ENCODE data around the gene KCNQ1. TPM values are rescaled to one million over a fixed set of nuclear protein-coding genes. Genes with fewer than 3 reads are reported as not detected.

KCNQ1 gene
- total RNA-seq, 2 experiments from 2014 or later: 4.3 to 9.2 TPM

DNA sequence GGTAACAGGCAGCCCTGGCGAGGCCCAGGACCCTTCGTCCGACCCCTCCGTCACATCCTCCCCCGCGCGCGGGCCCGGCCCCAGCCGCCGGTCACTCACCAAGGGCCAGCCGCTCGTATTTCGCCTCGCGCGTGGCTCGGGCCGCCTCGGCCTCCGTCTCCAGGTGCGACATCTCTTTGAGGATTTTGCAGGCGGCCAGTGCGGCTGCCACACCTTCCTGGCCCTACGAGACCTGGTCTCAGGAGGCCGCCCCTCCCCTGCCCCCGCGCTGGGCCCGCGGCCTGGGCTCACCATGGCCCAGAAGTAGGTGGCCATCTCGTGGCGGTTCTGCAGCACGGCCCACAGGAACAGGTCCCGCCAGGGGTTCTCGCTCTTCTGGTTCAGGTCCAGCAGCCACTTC lies 30.2 kb upstream of the KCNQ1 start:
- H3K9me3 Mint-ChIP-seq (ENCODE audit: low read depth): no peaks in the 10 kb centered on the region
- DNase-seq: no peak
- H3K4me1 Mint-ChIP-seq: no peaks in the 10 kb centered on the region
- no peak for ATAC-seq
- peaks cover 2% of the 10 kb centered on the region for H3K27me3 Mint-ChIP-seq
- CTCF ChIA-PET: interaction anchor here (12.4 kb wide), 1 partner anchor 112 kb away, joined by 432 read pairs; the partner anchor contains the start of genes C11orf21 and TSPAN32
- no peak overlapping the region for H3K4me3 Mint-ChIP-seq
- no peak overlapping the region for H3K27ac Mint-ChIP-seq
- H3K36me3 Mint-ChIP-seq: no peaks in the 10 kb centered on the region

DNA sequence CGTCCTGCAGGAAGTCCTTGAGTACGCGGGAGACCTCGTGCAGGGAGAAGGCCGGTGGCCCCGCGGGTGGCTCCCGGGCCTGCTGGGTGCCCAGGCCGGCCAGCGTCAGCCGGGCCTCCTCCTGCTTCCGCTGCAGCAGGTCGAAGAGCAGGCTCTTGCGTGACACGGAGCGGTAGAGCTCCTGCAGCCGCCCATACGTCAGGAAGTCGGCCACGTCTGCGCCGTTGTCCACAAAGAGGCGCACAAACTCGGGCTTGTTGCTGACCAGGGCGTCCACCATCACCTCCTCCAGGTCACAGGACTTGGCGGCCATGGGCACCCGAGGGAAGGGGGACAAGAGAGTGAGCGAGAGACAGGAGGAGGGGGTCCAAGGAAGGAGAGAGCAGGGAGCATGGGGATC lies 29.6 kb upstream of the KCNQ1 start:
- no peaks in the 10 kb centered on the region for H3K36me3 Mint-ChIP-seq
- no peak for DNase-seq
- CTCF ChIA-PET: interaction anchor here (1.1 to 12.4 kb wide), 2 partner anchors 15 to 112 kb away, joined by 4 to 432 read pairs; partner anchors contain the start of genes C11orf21, TSPAN32 and TSSC4
- H3K4me1 Mint-ChIP-seq: no peaks in the 10 kb centered on the region
- no peak for ATAC-seq
- no peak overlapping the region for H3K27ac Mint-ChIP-seq
- peaks cover 2% of the 10 kb centered on the region for H3K27me3 Mint-ChIP-seq
- H3K9me3 Mint-ChIP-seq (ENCODE audit: low read depth): no peaks in the 10 kb centered on the region
- H3K4me3 Mint-ChIP-seq: no peak overlapping the region

DNA sequence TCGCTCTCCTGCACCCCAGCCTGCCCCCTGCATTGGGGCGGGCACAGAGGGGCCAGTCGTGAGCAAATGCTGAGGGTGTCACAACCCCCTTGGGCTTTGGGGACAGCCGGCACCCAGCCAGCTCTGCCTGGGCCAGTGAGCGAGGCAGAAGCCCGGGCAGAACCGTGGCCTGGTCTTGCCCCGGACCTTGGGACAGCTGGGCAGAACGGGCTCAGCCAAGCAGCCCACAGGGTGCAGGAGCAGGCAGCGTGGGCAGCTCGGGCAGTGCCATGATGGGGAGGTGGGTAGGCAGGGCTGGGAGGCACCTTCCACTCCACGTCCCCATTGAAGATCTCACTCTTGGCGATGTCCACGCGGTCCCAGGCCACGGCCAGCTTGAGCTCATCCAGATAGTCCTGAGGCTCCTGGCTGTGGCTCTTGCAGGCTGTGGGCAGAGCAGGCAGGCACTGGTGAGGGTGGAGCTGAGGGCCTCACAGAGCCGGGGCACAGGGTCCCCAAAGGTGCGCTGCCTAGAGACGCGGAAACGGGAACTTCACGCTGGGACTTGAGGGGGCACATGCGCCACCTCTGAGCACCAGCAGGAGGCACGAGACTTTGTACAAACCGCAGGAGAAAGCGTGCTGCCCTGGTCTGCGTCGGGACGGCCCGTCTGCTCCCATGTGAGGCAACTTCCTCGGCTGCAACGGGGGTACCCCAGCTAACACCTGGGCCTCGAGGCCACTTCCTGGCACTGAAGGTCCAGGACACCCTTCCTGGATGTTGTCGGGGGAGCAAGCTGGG lies 29.0 kb upstream of the KCNQ1 start:
- H3K4me3 Mint-ChIP-seq: no peak overlapping the region
- DNase-seq (no peak), ATAC-seq (no peak)
- H3K4me1 Mint-ChIP-seq: no peaks in the 10 kb centered on the region
- H3K36me3 Mint-ChIP-seq: no peaks in the 10 kb centered on the region
- H3K9me3 Mint-ChIP-seq (ENCODE audit: low read depth): no peaks in the 10 kb centered on the region
- H3K27me3 Mint-ChIP-seq: peaks cover 2% of the 10 kb centered on the region
- CTCF ChIA-PET: interaction anchor here (0.6 to 12.4 kb wide), 3 partner anchors 15 to 589 kb away, joined by 3 to 432 read pairs (median 4); partner anchors contain the start of genes C11orf21, TSPAN32 and TSSC4
- H3K27ac Mint-ChIP-seq: no peak overlapping the region

DNA sequence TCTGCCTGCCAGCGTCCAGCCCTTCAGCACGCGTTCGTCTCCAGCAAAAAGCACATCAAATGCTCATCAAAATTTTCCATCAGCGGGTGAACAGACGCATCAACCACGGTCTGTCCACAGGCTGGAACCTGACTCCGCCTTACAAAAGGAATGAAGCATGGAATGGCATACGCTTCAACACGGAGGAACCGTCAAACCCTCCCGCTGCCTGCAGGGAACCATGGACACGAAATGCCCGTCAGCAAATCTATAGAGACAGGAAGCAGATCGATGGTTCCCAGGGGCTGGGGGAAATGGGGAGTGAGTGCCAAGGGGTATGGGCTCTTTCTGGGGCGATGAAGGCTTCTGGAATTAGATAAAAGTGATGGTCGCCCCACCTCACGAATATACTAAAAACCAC lies 28.0 kb upstream of the KCNQ1 start:
- ATAC-seq (no peak), DNase-seq (no peak)
- Mint-ChIP-seq H3K4me3 (no peak overlapping the region), H3K27ac (no peak overlapping the region), H3K4me1 (no peaks in the 10 kb centered on the region), H3K36me3 (no peaks in the 10 kb centered on the region), H3K9me3 (ENCODE audit: low read depth) (no peaks in the 10 kb centered on the region), H3K27me3 (no peaks in the 10 kb centered on the region)
- CTCF ChIA-PET: interaction anchor here (0.6 to 12.4 kb wide), 6 partner anchors 17 to 588 kb away, joined by 3 to 432 read pairs (median 22); partner anchors contain the start of genes C11orf21, TSPAN32 and TSSC4

DNA sequence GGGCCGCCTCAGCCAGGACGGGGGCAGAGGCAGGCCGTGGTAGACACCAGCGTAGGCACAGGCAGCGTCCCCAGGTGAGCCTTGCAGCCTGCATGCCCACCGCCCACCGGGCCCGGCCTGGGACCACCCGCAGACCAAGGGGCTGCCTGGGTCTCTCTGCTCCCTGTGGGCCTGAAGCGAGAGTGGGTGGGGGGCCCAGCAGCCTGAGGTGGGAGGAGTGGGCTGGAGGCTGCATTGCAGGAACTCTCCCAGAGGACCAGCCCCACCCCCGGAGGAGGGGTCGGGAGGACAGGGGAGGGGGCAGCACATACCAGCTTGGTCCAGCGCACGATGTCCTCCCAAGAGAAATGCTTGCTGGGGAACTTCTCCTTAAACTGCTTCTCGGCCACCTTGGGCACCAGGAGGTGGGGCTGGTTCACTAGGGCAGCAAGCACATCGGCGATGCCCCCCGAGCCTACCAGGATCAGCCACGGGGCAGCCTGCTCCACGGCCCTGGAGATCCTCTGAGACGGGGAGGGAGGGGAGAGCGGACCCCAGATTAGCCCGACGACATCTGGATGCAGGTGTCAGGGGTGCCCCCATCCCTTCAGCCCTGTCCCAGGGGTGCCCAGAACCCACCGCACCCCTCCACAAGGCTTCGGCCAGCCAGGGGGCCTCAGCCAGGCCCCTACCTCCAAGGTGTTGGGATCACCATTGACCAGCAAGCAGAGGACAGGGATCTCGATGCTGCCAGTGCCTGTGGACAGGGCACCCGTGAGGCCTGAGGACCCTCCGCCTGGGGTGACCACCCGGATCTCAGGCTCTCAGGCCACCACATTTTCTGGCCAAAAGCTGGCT lies 26.7 kb upstream of the KCNQ1 start:
- ATAC-seq (no peak), DNase-seq (no peak)
- no peak overlapping the region for H3K27ac Mint-ChIP-seq
- no peaks in the 10 kb centered on the region for H3K4me1 Mint-ChIP-seq
- no peaks in the 10 kb centered on the region for H3K27me3 Mint-ChIP-seq
- no peaks in the 10 kb centered on the region for H3K9me3 Mint-ChIP-seq (ENCODE audit: low read depth)
- H3K4me3 Mint-ChIP-seq: no peak overlapping the region
- H3K36me3 Mint-ChIP-seq: no peaks in the 10 kb centered on the region
- CTCF ChIA-PET: interaction anchor here (1.1 to 12.4 kb wide), 9 partner anchors 10 to 474 kb away, joined by 3 to 432 read pairs (median 39); partner anchors contain the start of genes C11orf21, CD81, TSPAN32 and TSSC4

DNA sequence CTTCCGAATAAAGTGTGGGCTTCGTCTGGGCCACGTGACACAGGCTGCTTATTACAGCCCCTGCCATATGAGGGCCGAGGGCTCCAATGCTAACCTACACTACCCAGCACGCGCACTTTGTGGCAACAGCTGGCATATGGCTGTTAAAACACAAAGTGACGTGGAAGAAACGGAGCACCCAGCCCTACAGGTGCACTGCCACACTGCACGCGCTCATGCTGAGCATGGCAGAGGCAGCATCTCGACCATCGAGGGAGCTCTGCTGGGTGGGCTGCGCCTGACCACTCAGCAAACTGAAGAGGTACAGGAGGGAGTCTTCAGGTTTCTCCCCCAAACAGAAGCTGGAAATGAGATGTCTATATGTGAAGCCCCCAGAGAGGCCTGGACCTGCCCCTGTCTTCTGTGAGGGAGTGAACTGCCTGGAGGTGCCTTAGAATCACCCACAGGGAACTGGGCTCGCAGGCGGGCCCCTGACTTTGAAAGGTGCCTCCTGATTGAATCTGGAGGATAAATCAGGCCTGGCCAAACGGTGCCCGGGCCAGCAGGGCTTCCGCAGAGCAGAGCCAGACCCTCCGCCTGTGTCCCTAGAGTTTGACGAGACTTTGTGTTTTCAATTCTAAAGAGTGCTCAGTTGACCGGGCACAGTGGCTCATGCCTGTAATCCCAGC lies 26.0 kb upstream of the KCNQ1 start:
- Mint-ChIP-seq H3K4me3 (no peak overlapping the region), H3K9me3 (ENCODE audit: low read depth) (no peaks in the 10 kb centered on the region), H3K27me3 (no peaks in the 10 kb centered on the region), H3K36me3 (no peaks in the 10 kb centered on the region), H3K27ac (no peak overlapping the region), H3K4me1 (no peaks in the 10 kb centered on the region)
- ATAC-seq (no peak), DNase-seq (no peak)
- CTCF ChIA-PET: interaction anchor here (1.0 to 12.4 kb wide), 23 partner anchors 9 to 473 kb away, joined by 3 to 432 read pairs (median 14); partner anchors contain the start of genes C11orf21, CD81, TSPAN32 and TSSC4

DNA sequence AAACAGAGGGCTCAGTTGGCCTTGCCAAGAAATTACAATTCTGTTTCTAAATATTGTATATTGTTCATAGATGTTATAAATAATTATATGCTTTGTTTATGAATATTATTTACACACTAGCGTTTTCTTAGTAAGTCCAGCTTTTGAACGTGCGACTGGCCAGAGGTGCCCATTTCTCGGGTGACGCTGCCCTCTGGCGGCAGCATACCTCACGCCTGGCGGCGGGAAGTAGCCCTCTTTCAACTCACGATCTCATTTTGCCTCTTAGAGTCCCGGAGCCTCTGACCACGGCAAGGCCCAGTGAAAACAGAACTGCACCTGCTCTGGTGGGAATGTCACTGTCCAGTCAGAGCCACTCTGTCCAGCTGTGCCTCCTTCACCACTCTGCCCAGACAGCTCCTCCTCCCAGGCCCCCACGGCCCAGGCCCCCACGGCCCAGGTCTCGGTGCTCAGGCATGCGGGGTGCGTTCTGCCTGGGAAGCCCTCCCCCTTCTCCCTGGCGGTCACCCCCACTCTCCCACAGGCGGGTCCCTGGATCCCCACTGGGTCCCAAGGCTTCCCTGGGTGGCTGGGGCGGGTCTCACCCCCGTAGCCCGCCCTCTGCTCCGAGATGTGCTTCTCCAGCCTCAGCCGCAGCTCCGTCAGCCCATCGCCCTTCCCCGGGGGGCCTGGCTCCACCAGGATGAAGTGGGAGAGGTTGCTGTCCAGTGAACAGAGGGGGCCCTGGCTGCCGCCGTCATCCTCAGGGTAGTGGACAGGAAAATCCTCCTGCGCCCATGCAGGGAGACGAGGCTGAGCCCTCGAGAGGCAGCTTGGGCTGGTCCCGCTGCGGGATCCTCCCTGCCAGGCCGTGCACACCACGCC lies 24.9 kb upstream of the KCNQ1 start:
- H3K36me3 Mint-ChIP-seq: no peaks in the 10 kb centered on the region
- peak; percentile 54 for ATAC-seq
- H3K27ac Mint-ChIP-seq: no peak overlapping the region
- no peak overlapping the region for H3K4me3 Mint-ChIP-seq
- H3K27me3 Mint-ChIP-seq: no peaks in the 10 kb centered on the region
- CTCF ChIA-PET: interaction anchor here (0.7 to 12.4 kb wide), 40 partner anchors 12 to 476 kb away, joined by 3 to 432 read pairs (median 5); partner anchors contain the start of genes C11orf21, CD81, TSPAN32 and TSSC4
- no peaks in the 10 kb centered on the region for H3K4me1 Mint-ChIP-seq
- peak; percentile 74 for DNase-seq
- H3K9me3 Mint-ChIP-seq (ENCODE audit: low read depth): no peaks in the 10 kb centered on the region

DNA sequence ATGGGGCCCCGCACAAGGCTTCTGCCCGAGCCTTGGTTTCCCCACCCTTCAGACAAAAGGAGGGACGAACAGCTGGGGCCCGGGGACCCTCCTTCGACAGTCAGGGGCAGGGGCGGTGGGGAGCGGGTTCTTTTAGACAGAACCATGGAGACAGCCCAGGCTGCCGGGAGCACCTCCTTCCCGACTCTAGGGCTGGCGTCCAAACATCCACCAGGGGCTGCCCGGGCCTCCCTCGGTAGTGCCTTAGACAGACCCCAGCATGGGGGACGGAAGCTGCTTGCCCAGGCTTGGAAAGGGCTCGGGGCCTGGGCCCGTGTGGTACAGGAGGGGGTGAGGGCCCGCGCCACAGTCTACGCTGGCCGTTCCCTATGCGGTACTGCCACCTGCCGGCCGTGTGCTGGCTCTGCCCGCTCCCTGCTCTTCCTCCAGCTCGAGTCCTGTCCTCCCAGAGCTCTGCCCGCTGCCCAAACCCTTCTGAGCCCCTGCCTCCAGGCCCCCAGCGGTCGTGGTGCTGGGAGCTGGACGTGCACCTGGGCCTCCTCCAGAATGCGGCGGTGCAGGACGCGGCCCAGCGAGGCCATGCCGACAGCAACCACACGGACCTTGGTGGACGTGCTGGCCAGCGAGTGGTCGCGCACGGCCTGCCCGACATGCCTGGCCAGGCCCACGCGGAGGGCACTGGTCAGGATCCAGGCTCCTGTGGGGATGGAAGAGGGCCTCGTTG lies 24.1 kb upstream of the KCNQ1 start:
- Mint-ChIP-seq H3K36me3 (no peaks in the 10 kb centered on the region), H3K27me3 (no peaks in the 10 kb centered on the region), H3K9me3 (ENCODE audit: low read depth) (no peaks in the 10 kb centered on the region), H3K4me3 (no peak overlapping the region), H3K4me1 (no peaks in the 10 kb centered on the region), H3K27ac (no peak overlapping the region)
- peak; percentile 93 for ATAC-seq
- peak; percentile 75 for DNase-seq
- CTCF ChIA-PET: interaction anchor here (0.6 to 12.4 kb wide), 49 partner anchors 11 to 510 kb away, joined by 3 to 432 read pairs (median 5); partner anchors contain the start of genes C11orf21, CD81, TSPAN32 and TSSC4

DNA sequence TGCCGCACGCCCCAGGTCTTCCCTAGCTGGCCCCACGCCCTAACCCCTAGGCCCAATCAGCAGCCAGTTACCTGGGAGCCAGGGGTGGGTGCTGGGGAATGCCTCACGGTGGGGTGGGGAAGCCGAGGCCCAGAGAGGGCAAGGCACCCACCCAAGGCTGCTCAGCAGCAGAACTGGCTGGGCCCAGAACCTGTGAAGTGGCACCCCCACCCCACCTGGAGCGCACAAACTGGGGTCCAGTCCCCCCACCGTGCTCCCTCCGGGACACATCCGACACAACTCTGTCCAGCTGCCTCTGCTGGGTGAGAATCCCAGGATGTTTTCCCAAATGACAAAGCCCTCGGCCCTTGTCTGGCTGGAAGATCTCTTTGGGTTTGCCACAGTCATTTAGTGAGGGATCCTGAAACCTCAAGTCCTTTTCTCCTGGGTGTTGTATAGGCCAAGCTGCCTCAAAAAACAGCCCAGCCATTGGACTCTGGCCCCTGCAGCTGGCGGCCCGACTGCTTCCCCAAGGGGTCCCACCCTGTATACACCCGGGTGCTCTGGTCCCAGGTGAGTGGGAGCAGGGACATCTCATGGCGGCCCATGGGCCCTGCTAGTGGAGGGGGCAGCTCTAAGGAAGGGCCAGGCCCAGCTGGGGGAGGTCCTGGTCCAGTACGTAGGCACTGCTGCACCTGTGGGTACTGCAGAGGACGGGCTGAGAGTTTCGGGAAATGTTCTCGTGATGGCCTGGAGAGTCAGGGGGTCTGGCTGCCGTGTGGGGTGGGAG lies 23.4 kb upstream of the KCNQ1 start:
- Mint-ChIP-seq H3K27ac (no peak overlapping the region), H3K9me3 (ENCODE audit: low read depth) (no peaks in the 10 kb centered on the region), H3K4me1 (no peaks in the 10 kb centered on the region), H3K36me3 (no peaks in the 10 kb centered on the region), H3K27me3 (no peaks in the 10 kb centered on the region), H3K4me3 (no peak overlapping the region)
- CTCF ChIA-PET: interaction anchor here (0.6 to 12.4 kb wide), 43 partner anchors 10 to 509 kb away, joined by 3 to 432 read pairs (median 5); partner anchors contain the start of genes C11orf21, CD81, TSPAN32 and TSSC4
- no peak for ATAC-seq
- DNase-seq: no peak

DNA sequence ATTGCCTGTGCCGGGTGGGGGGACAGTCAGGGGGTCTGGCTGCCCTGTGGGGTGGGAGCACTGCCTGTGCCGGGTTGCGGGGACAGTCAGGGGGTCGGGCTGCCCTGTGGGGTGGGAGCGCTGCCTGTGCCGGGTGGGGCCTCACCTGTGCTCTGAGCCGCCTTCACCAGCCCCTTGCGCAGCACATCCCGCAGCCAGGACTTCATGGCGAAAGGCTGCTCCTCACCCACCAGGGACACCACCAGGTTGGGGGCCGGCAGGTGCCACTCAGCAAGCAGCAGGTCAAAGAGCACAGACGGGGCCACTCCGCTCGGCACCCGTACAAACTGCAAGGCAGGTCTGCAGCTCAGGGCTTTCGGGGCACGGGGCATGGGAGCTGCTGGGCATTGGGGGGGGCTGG lies 22.8 kb upstream of the KCNQ1 start:
- CTCF ChIA-PET: interaction anchor here (1.1 to 12.4 kb wide), 14 partner anchors 10 to 470 kb away, joined by 3 to 432 read pairs (median 15); partner anchors contain the start of genes C11orf21, CD81, TSPAN32 and TSSC4
- Mint-ChIP-seq H3K27ac (no peak overlapping the region), H3K9me3 (ENCODE audit: low read depth) (no peaks in the 10 kb centered on the region), H3K36me3 (no peaks in the 10 kb centered on the region), H3K4me3 (no peak overlapping the region), H3K27me3 (no peaks in the 10 kb centered on the region), H3K4me1 (no peaks in the 10 kb centered on the region)
- ATAC-seq (no peak), DNase-seq (no peak)
